KMS-11 (cell line): ENCODE data around the gene ABI2.
A peak's percentile ranks its signal among the peaks of the same experiment; 100 is the strongest.

ENCODE experiments used
- H2AFZ ChIP-seq: fragments of 200-600 bp; sonication (generic); 2 replicates; pipeline ENCODE4 v1.6.1; 2016; ENCODE audit warnings: antibody characterized with exemption, mixed run types, low read depth
- H3K27ac ChIP-seq: fragments of 200-600 bp; sonication (generic); 2 replicates; pipeline ENCODE4 v1.6.1; 2016; ENCODE audit warnings: mild to moderate bottlenecking, mixed run types
- H3K27me3 ChIP-seq: fragments of 200-600 bp; sonication (generic); 2 replicates; pipeline ENCODE4 v1.6.1; 2017; ENCODE audit warnings: mild to moderate bottlenecking, low read depth, mixed run types, moderate library complexity; ENCODE audit not compliant: insufficient read depth
- H3K36me3 ChIP-seq: fragments of 200-600 bp; sonication (generic); 2 replicates; pipeline ENCODE4 v1.6.1; 2017; ENCODE audit warnings: mild to moderate bottlenecking, mixed run types; ENCODE audit not compliant: insufficient read depth
- H3K4me1 ChIP-seq: fragments of 200-600 bp; sonication (generic); 2 replicates; pipeline ENCODE4 v1.6.1; 2016; ENCODE audit warnings: mild to moderate bottlenecking, low read depth, mixed run types; ENCODE audit not compliant: poor library complexity, severe bottlenecking
- H3K4me2 ChIP-seq: fragments of 200-600 bp; sonication (generic); 2 replicates; pipeline ENCODE4 v1.7.0; 2016; ENCODE audit warnings: mild to moderate bottlenecking, mixed run types
- H3K4me3 ChIP-seq: fragments of 200-600 bp; sonication (generic); IDR thresholded peaks from 2 replicates; pipeline ENCODE4 v1.6.1; 2017; ENCODE audit warnings: low read depth, low read length, mixed read lengths; ENCODE audit not compliant: insufficient read depth
- H3K79me2 ChIP-seq: fragments of 200-600 bp; sonication (generic); 2 replicates; pipeline ENCODE4 v1.6.1; 2016; ENCODE audit warnings: low read depth, mixed run types; ENCODE audit not compliant: insufficient read depth
- H3K9ac ChIP-seq: fragments of 200-600 bp; sonication (generic); 2 replicates; pipeline ENCODE4 v1.6.1; 2016; ENCODE audit warnings: mild to moderate bottlenecking, mixed run types
- H4K20me1 ChIP-seq: fragments of 200-600 bp; sonication (generic); 2 replicates; pipeline ENCODE4 v1.6.1; 2016; ENCODE audit warnings: mild to moderate bottlenecking, mixed run types; ENCODE audit not compliant: insufficient read depth
- CTCF ChIP-seq: fragments of 200-600 bp; sonication (generic); conservative IDR thresholded peaks from 2 replicates; pipeline ENCODE4 v1.6.1; 2017; ENCODE audit warnings: low read depth, mild to moderate bottlenecking, antibody characterized with exemption, low read length, moderate library complexity, mixed read lengths

The ABI2 gene

GRCh38 chr2:203450561-203450960, 122.4 kb downstream of the ABI2 start:
- Histone ChIP-seq H3K4me1 (peaks cover 54% of the 10 kb centered on the region), H3K36me3 (no peaks in the 10 kb centered on the region), H3K27ac (no peak overlapping the region), H4K20me1 (no peaks in the 10 kb centered on the region), H3K79me2 (no peaks in the 10 kb centered on the region), H3K4me2 (no peak overlapping the region), H3K9ac (no peak overlapping the region), H3K4me3 (no peak overlapping the region), H2AFZ (no peak overlapping the region), H3K27me3 (no peaks in the 10 kb centered on the region)
- TF ChIP-seq CTCF: no peak

- no peaks in the 10 kb centered on the region for H4K20me1 ChIP-seq
- H3K27ac ChIP-seq: no peak overlapping the region
- H2AFZ ChIP-seq: no peak overlapping the region
- no peaks in the 10 kb centered on the region for H3K36me3 ChIP-seq
- H3K4me3 ChIP-seq: no peak overlapping the region
- no peaks in the 10 kb centered on the region for H3K27me3 ChIP-seq
- peaks cover 49% of the 10 kb centered on the region for H3K4me1 ChIP-seq
- no peak overlapping the region for H3K4me2 ChIP-seq
- H3K9ac ChIP-seq: no peak overlapping the region
- no peaks in the 10 kb centered on the region for H3K79me2 ChIP-seq
- no peak for TF ChIP-seq CTCF
Observed at GRCh38 chr2:203451011-203451410, 122.8 kb downstream of the ABI2 start.

- H3K36me3 ChIP-seq: no peaks in the 10 kb centered on the region
- no peak overlapping the region for H3K27ac ChIP-seq
- H3K9ac ChIP-seq: no peak overlapping the region
- no peak overlapping the region for H3K4me2 ChIP-seq
- TF ChIP-seq CTCF: no peak
- H2AFZ ChIP-seq: no peak overlapping the region
- no peaks in the 10 kb centered on the region for H3K27me3 ChIP-seq
- peaks cover 43% of the 10 kb centered on the region for H3K4me1 ChIP-seq
- H3K4me3 ChIP-seq: no peak overlapping the region
- no peaks in the 10 kb centered on the region for H3K79me2 ChIP-seq
- no peaks in the 10 kb centered on the region for H4K20me1 ChIP-seq
Observed at GRCh38 chr2:203451689-203452088, 123.5 kb downstream of the ABI2 start.

GRCh38 chr2:203453858-203454451, 125.8 kb downstream of the ABI2 start:
- TF ChIP-seq CTCF: peak; percentile 80
- Histone ChIP-seq H3K27ac (no peak overlapping the region), H3K27me3 (no peaks in the 10 kb centered on the region), H3K4me1 (peaks cover 29% of the 10 kb centered on the region), H3K79me2 (no peaks in the 10 kb centered on the region), H4K20me1 (no peaks in the 10 kb centered on the region), H2AFZ (no peak overlapping the region), H3K4me3 (no peak overlapping the region), H3K36me3 (no peaks in the 10 kb centered on the region), H3K9ac (no peak overlapping the region), H3K4me2 (no peak overlapping the region)
